NCI-H446 treated with DMSO at 0.1 percent for 48 hours (cell line): ENCODE data around the gene OCLN.
"Not testable (repeated sequence)": the region's sequence is repeated elsewhere in the genome, so short reads cannot be mapped to it uniquely, and the experiment has no call there.

Experiments used
- DNase-seq: peaks from one replicate; lab custom pipeline; 2025; lab: John Stamatoyannopoulos, UW

OCLN gene

GRCh38 chr5:69491027-69491426 is 1.6 kb upstream of the OCLN start:
- DNase-seq: no peak

GRCh38 chr5:69491838-69492390 is 676 bp upstream of the OCLN start:
- no peak for DNase-seq

GRCh38 chr5:69492923-69493395 is 369 bp downstream of the OCLN start:
- DNase-seq: no peak

GRCh38 chr5:69493396-69494133 is 975 bp downstream of the OCLN start:
- DNase-seq: no peak

- DNase-seq: no peak
Observed at GRCh38 chr5:69494452-69494851, 1.9 kb downstream of the OCLN start.

- DNase-seq: no peak
Observed at GRCh38 chr5:69497006-69497520, 4.5 kb downstream of the OCLN start.

GRCh38 chr5:69498384-69498783 is 5.8 kb downstream of the OCLN start:
- no peak for DNase-seq

GRCh38 chr5:69502367-69502766 is 9.8 kb downstream of the OCLN start:
- no peak for DNase-seq

- DNase-seq: no peak
Observed at GRCh38 chr5:69502767-69503488, 10.3 kb downstream of the OCLN start.

GRCh38 chr5:69504036-69504435 is 11.4 kb downstream of the OCLN start:
- no peak for DNase-seq

GRCh38 chr5:69505306-69505705 is 12.7 kb downstream of the OCLN start:
- no peak for DNase-seq

- no peak for DNase-seq
Observed at GRCh38 chr5:69509212-69509611, 16.6 kb downstream of the OCLN start.

- no peak for DNase-seq
Observed at GRCh38 chr5:69510694-69511093, 18.1 kb downstream of the OCLN start.

- no peak for DNase-seq
Observed at GRCh38 chr5:69512740-69513260, 20.2 kb downstream of the OCLN start.

GRCh38 chr5:69515570-69515969 is 23.0 kb downstream of the OCLN start:
- not testable (repeated sequence) for DNase-seq

GRCh38 chr5:69516769-69517168 is 24.2 kb downstream of the OCLN start:
- no peak for DNase-seq

- DNase-seq: peak; percentile 7
Observed at GRCh38 chr5:69517763-69518212, 25.2 kb downstream of the OCLN start.

GRCh38 chr5:69519285-69519684 is 26.7 kb downstream of the OCLN start:
- no peak for DNase-seq

- no peak for DNase-seq
Observed at GRCh38 chr5:69522035-69522434, 29.4 kb downstream of the OCLN start.

- no peak for DNase-seq
Observed at GRCh38 chr5:69525490-69525889, 32.9 kb downstream of the OCLN start.

- no peak for DNase-seq
Observed at GRCh38 chr5:69526660-69527059, 34.1 kb downstream of the OCLN start.

GRCh38 chr5:69527128-69527770 is 34.7 kb downstream of the OCLN start:
- no peak for DNase-seq
